ENCODE data around the gene BRPF3.

The BRPF3 gene

DNA sequence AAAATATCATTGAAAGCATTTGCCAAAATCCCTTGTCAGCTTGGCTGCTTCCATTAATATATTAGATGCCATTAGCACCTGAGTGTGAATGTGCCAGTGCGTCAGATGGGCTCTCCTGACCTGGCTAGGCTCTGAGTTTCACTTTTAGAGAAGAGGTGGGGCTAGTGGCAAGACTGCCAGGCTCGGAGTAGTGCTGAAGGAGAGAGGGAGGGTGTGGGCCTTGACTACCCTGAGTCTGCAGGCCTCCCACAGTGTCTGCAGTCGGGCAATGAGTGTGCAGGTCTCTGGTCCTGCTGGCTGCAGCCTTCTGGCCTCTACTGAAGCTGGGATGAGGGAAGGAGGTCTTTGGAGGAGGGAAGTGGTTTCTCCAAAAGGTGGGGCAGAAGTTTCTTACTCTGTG is 38.8 kb downstream of the BRPF3 start:
- DNase-seq, result no peak

DNA sequence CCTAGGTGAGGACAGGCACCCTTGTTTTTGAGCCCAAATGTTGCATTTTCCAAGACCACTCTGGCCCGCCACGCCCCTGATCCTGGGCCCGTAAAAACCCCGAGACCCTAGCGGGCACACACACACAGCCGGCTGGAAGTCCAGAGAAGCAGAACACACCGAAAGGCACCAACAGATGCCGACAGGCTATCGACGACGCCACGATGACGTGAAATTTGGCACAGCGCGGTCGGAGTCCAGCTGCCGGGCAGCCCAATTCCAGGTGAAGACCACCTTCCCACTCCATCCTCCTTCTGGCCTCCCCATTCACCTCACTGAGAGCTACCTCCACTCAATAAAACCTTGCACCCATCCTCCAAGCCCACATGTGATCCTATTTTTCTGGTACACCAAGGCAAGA is 39.3 kb downstream of the BRPF3 start:
- DNase-seq, result no peak

DNA sequence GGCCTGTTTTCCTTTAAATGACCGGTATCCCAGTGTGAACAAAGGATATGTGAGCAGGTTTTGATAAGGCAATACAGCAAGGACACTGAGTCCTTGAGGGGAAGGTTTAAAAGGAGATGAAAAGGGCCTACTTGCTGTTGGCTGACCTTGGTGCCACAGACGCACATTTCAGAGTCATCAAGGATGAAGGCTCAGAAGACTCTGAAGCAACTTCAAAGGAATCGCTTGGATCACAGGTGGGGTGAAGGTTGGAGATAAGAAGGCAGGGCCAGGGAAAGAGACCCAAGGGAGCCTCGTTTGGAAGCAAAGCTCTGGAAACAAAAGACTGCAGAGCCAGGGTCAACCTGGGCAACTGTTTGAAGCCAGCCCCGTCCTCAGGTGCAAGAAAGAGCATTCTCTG is 43.2 kb downstream of the BRPF3 start:
- no peak for DNase-seq

DNA sequence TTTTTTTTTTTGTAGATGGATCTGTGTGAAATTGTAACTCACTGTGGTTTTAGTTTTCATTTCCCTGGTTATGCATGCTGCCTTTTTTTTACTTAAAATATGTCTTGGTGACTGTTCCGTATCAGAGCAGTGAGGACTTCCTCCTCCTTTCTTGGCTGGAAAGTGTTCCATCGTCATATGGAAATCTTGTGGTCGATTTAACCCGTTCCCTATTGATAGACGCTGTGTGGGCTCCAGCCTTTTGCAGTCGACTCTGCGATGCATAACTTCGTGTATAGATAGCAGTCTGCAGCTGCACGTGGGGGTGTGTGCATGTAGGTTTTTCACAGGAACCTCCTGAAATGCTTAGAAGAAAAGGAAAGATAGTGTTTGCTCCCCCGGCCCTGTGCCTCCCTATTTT is 45.2 kb downstream of the BRPF3 start:
- DNase-seq, result no peak

DNA sequence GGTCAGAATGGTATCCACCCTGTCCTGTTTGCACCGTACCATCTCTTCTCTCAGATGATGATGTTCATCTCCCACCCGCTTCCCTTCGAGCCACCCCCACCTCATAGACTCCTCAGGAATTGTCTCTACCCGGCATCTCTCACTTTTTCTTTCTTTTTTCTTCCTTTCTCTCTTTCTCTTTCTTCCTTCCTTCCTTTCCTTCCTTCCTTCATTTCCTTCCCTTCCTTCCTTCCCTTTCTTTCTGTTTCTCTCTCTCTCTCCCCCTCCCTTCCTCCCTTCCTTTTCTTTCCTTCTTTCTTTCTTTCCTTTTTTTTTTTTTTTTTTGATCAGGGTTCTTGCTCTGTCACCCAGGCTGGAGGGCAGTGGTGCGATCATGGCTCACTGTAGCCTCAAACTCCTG is 45.6 kb downstream of the BRPF3 start:
- DNase-seq, result no peak

DNA sequence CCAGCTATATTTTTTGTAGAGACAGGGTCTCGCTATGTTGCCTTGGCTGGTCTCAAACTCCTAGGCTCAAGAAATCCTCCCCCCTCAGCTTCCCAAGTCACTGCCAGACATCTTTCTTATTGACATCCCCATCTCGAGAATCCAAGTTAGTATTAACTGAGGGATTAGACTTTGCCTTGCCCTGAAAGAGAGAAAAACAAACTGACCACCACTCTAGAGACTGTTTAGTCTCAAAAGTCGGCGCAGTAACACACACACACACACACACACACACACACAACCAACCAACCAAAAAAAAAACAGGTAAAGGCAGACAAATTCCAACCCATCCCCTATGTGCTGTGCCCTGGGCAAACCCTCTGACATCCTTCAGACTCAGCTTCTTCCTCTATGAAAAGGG is 46.1 kb downstream of the BRPF3 start:
- no peak for DNase-seq

DNA sequence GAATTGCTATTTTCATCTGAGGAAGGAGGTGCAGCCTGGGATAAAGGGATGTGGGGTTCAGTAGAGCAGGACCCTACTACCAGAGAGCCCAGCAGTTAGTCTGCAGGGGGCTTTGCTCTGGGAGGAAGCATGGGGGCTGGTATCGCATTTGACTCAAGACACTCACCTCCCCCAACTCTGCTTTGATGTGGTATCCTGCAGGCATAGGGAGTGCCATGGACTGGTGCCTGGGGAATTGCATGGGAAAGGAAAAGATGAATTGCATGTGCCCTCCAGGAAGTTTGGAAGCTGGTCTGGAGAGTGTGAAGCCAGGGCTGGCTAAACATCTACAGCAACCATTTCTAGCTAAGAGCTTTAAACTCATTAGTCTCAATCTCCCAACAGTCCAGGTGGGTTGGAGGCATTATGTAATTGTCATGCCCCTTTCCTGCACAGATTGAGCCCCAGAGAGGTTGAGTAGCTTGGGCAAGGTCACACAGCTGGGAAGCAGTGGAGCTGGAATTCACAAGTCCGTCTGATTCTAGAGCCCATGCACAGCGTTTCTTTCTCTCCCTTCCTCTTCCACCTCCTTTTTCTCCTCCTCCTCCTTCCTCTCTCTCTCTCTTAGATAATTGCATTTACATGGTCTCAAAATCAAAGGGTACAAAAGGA is 47.1 kb downstream of the BRPF3 start:
- no peak for DNase-seq

DNA sequence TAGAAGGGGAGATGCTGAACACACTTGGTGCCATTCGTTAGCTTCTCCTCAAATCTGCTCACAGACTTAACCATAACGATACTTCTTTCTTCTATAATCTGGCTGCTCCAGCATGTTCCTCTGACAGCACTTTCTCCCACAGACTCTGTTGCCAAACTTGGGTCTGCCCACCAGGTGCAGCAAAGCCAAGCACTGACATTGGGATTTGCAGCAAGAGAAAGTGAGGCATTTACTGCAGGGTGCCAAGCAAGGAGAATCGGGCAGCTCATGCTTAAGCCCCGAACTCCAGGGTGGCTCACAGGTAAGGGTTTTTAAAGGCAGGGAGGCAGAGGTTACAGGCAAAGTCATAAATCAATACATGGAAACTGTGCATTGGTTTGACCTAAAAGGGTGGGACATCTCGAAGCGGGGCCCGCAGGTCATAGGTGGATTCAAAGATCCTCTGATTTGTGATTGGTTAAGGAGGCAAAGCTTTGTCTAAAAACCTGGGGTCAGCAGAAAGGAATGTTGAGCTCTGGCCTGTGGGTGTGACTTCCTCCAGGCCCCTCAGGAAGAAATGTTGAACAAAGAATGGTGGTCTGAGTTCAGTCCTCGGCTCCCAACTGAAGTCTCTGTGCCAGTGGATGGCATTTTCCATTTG is 48.2 kb downstream of the BRPF3 start:
- DNase-seq, result no peak

DNA sequence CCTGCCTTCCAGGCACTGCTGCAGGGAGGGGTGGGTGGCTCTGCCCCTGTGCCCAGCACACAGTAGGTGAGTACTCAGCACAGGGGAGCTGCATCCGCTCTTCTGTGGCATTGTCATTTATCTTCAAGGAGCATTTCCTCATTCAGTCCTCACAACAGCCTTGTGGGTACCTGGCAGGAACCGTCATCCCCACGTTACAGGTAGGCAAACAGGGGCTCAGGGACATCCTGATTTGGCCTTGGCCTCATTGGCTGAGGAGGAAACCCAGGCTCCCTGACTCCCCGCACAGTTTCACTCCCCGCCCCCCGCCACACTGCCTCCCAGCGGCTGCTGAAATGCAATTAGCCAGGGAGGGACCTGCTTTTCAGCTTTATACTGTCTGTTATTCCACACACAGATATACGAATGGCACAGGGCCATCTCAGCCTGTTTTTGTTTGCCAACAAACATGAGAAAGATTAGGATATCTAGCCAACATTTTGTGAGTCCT is 49.1 kb downstream of the BRPF3 start:
- no peak for DNase-seq

DNA sequence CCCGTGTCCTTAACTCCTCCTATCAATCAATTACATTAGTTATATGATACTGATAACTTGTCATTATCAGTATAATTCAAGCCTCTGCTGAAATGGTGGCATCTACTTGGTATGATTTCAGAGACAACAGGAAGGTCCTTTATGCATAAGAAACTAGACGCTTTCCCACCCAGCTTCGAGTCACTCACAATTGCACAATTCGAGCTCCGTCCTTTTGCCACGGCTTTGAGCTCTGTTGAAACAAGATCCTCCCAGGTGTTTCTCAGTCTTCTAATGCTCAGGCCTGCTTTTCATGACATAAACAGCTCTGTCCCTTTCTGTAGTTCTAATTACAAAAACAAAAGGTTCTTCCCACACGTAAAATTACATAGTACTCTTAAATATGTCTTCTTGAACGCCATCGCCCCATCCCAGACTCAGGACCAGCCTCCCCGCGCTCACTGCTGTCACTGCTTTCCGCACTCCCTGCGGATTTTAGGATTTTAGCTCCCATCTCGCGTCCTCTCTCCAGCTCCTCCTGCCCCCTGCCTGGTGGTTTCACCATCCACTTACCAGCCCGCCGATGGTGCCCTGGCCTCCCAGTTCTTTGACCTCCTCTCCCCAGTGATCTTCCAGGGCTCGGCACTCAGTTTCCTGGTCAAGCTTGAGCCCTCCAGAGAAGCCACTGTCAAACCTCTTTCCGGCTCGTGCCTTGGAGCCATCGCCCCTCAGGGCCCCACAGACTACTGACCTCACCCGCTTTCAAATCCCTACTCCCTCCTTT is 50.1 kb downstream of the BRPF3 start:
- no peak for DNase-seq

DNA sequence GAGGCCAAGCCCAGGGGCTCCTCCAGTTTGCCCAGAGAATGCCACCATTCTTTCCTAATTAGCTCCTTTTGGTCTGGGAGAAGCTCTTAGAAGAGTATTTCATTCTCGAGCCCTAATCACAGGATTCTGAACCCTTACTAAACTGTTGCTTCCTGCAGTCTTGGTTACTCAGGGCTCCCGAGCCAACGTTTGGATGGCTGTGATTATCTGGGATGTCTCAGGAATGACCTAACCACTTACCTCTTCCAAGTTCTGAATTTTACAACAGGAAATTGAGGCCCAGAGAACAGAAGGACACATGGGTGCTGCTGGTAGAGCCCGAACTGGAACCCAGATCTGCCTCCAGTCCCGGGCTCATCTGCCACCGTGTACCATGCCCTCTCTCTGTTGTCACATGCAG is 51.1 kb downstream of the BRPF3 start:
- DNase-seq, result no peak

DNA sequence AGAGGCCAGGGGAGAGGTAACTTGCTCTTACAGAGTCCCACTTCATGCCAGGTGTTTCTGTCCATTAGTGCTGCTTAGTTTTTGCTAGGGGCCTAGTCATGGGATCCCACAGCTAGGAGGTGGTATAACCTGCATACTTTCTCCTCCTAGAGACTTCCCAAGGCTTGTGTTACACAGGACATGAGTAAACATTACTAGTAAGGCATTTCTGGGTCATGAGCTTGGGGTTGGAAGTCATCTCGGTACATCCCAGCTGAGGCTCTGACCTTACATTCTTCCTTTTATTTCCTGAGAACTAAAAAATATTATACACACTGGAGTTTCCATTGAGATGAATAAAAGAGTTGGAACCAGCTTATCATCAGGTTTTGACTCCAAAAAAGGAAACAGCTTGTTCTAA is 52.4 kb downstream of the BRPF3 start:
- no peak for DNase-seq

DNA sequence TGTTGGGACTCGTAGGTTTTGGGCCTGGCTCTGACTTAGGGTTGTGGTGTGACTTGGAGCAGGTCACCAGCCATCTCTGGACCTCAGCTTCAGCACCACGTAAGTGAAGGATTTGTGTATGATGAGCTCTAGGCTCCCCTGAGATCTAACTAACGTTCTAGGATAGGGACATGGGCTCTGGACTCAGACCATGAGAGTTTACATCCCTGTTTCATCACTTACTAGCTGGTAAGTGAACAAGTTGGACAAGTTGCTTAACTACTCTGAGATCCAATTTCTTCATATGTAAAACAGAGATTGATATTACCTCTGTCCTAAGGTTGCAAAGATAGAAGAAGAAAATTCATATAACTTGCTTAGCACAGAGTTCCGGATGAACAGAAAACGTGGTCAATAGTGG is 53.0 kb downstream of the BRPF3 start:
- DNase-seq, result no peak

DNA sequence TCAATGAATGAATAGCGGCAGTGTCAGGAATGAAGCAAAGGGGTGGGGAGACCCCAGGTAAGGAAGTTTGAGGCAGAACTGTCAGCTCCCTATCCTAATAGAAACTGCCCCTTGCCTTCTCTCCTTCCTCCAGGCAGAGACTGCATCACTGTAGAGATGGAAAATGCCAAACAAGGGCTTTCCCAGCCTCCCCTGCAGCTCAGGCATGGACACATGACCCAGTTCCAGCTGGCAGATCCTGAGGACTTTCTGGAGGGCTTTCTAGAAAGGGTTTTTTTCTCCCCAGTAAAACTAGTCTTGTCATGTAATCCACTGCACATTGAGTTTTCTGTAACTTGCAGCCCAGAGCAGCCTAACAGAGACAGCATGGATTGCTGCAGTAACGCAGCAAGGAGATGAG is 55.5 kb downstream of the BRPF3 start:
- DNase-seq, result no peak

DNA sequence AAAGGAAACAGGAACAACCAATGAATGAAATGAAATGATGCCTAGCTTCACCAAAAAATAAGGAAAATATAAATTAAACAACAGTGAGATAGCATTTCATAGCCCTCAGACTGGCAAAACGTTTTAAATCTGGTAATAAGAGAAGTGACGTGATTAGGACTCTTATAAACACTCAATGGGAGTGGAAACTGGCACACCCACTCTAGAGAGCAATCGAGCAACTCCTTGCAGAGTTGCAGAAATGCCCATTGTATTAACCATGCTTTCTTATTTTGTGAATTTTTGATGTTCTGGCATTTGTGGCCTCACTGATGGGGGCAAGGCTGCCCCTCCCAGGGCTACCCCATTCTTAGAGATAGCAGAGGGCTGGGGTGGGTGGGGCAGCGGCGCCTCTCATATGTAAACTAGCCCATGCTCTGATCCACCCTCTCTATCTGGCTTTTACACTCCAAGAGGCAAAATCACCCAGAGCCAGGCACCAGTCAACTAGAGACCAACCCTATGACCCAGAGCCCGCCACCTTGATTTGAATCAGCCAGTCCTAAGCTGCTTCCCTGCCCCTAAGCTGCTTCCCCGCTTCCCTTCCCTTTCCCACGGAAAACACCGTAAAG is 67.0 kb downstream of the BRPF3 start:
- no peak for DNase-seq

DNA sequence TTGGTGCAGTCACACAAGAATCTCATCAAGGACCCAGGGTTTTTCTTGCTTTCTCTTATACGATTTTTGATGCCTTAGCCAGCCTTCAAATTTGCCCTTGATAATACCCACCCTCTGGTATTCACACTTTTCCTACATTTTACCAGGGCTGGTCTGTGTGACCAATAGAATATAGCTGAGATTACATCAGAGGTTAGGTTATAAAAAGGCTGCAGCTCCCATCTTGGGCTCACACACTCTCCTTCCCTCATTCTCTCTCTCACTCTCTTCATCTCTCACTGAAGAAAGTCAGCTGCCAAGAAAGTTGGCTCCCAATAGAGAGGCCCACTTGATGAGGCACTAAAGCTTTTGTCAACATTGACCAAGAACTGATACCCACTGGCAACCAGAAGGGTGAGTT is 69.2 kb downstream of the BRPF3 start:
- no peak for DNase-seq

DNA sequence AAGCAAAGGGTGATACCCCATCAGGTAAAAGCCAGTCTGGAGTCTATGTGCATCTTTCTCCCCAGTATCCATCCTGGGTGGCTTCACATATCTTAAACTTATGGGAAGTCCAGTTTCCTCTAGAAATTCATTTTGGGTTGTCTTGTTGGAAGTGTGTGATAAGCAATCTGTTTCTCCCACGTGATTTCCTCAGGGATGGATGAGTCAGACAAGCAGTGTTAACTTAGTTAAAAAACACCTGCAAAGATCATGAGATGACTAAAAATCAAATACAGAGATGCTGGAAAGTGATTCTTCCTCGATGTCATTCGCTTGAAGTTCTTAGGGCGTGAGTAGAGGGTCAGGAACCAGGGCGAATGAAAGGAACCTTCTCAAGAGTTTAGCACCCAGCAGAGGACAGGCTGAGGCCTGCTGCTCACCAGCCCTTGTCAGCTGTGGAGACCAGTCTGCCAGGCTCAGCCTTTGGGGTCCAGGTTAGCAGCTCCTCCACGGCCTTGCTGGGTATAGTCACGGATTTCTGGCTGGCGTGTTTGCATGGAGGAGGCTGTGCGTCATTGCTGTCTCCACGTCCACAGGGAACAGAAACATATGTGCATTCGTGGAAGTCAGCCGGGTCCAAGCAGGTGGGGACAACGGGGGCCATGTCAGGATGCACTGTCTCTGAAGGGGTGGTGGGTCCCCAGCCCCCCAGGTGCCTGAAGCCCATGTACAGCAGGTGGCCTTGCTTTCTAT is 70.5 kb downstream of the BRPF3 start:
- DNase-seq, result no peak

DNA sequence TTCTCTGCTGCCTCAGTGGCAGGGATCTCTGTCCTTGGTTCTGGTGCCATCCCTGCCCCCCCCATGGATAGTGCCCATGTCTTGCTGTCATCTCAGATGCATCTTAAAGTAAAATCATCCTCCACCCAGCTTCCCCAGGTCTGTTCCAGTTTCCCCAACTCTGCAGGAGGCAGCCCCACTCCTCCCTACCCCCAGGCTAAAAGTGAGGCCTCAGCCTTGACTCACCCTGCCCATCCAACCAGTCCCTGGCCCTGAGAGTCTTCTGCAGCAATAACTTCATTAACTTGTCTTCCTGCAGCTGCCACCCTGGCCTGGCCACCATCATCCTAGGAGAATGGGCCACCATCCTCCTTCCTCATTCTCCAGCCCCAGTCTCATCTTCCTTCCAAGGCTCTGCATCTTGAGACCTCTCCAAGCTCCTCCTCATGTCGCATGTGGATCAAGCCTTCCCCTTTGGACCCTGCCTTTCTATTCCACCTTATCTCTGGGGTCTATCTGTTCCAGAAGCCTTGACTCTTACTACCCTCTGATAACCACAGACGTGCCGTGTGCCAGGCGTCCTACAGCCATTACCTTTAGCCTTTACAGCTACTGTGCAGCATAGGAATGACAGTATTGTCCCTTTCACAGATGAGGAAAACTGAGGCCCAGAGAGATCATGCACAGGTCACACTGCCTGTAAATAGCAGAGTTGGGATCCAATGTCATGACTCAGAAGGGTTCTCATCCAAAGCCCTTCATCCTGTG is 71.4 kb downstream of the BRPF3 start:
- DNase-seq, result no peak

DNA sequence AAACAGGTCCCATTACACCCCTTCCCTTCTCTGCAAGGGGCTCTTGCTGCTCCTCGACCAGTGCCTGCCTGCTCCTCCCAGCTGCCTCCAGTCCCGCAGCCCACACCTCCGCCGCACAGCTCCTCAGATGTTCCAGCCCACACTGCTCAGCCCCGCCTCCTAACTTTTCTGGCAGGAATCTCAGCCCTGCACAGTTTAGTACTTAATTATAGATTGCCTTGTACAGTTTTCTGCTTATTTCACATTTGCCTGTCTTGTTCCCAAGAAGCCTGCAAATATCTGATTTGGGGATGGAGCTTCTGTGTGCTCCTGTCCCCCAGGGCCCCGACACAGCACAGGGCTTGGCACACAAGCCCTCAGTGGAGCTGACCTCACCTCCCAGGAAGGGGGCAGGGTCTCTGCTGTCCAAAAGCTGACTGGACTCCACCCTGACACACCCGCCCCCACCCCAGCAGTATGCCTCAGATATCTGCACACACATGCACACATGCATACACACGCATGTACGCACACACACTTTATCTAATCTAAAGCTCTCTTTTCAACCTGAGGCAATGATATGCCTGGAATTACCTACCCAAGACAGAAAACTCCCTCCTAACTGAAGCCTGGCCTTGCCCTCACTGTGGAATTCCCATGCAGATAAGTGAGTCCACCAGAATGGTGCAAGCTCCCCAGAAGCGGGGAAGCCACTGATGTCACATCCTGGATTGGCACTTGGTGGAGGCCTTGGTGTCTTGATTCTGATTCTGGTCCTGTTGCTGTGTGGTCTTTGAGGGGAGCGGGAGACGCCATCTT is 72.1 kb downstream of the BRPF3 start:
- no peak for DNase-seq

DNA sequence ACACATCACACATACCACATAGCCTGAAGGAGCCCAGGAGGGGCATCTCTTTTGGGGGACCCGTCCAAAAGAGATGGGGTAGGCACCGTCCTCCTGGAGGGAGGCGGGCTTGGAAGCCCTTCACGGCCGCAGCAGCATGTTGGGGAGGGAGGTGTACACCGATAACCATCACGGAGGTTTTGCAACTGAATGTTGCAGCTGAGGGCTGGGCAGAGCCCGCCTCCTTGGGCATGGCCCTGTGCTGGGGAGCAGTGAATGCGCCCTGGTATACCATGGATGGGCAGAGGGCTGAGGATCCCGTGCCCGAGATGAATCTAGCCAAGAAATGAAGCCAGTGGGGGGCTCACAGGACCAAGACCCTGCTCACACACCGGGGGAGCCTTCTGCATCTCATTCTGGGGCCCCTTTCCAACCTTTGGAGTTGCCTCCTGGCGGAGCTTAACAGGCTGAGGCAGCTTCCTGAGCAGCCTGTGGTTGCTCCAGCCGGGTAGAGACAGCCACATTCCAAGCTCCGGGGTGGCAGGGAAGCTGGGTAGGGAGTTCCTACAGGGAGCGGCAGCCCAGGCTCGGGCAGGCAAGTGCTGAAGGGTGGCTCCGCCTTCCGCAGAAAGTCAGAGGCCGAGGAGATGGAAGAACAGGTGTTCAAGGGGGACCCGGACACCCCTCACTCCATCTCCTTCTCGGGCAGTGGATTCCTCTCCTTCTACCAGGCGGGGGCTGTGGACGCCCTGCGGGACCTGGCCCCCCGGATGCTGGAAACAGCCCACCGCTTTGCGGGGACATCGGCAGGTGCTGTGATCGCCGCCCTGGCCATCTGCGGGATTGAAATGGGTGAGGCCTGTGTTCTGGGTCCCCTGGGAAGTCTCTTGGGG is 73.5 kb downstream of the BRPF3 start, which contains the start of gene PNPLA1:
PNPLA1 (plus strand) TSS at position 227 of the 872 bp plus-strand sequence; CDS start at position 627, 400 bp downstream.
- no peak for DNase-seq

Data from cortex of kidney (tissue), 1 donor.